HepG2 (cell line): ENCODE measurements around the gene TRIM31. TPM values are rescaled to one million over a fixed set of nuclear protein-coding genes. Genes with fewer than 3 reads are reported as not detected.

Experiments
- ASH2L ChIP-seq: fragments of 300-600, 200-600 bp; sonication (generic); IDR thresholded peaks from 2 replicates; pipeline ENCODE4 v1.7.0; 2017; ENCODE audit warnings: low read depth, mild to moderate bottlenecking, moderate library complexity, mixed read lengths, low read length; ENCODE audit not compliant: insufficient read length
- E2F5 ChIP-seq: sonication (generic); formaldehyde crosslinking; conservative IDR thresholded peaks from 2 replicates; pipeline ENCODE4 v1.4.0; 2020; ENCODE audit warnings: missing genetic modification reagents
- EHMT2 ChIP-seq: fragments of 200-600 bp; sonication (generic); IDR thresholded peaks from 2 replicates; pipeline ENCODE4 v1.7.0; 2017; ENCODE audit warnings: antibody characterized with exemption, low read depth, low read length, borderline replicate concordance
- FLYWCH1 ChIP-seq: sonication (generic); formaldehyde crosslinking; IDR thresholded peaks from 2 replicates; pipeline ENCODE4 v1.8.1; 2023; ENCODE audit warnings: mild to moderate bottlenecking, missing genetic modification reagents
- FOXO4 ChIP-seq: sonication (generic); formaldehyde crosslinking; conservative IDR thresholded peaks from 2 replicates; pipeline ENCODE4 v1.8.1; 2023; ENCODE audit warnings: missing genetic modification reagents
- GZF1 ChIP-seq: sonication (generic); formaldehyde crosslinking; IDR thresholded peaks from 2 replicates; pipeline ENCODE4 v1.5.1; 2020; ENCODE audit warnings: mild to moderate bottlenecking, missing genetic modification reagents
- RXRA ChIP-seq: sonication (generic); formaldehyde crosslinking; IDR thresholded peaks from 2 replicates; pipeline ENCODE4 v1.5.1; 2020; ENCODE audit warnings: missing genetic modification reagents
- SRF ChIP-seq: IDR thresholded peaks from 2 replicates; pipeline ENCODE4 v1.6.1; 2011; ENCODE audit warnings: mild to moderate bottlenecking, low read depth, low read length, moderate library complexity
- STAT6 ChIP-seq: sonication (generic); formaldehyde crosslinking; IDR thresholded peaks from 2 replicates; pipeline ENCODE4 v1.4.0; 2020; ENCODE audit warnings: missing genetic modification reagents, mild to moderate bottlenecking, borderline replicate concordance
- TFAP4 ChIP-seq: sonication (generic); IDR thresholded peaks from 2 replicates; pipeline ENCODE4 v1.6.1; 2016; ENCODE audit warnings: low read depth, borderline replicate concordance
- TFDP1 ChIP-seq: IDR thresholded peaks from 2 replicates; pipeline ENCODE4 v1.6.1; 2016; ENCODE audit warnings: missing compliant biosample characterization, missing genetic modification reagents, borderline replicate concordance
- ZBTB37 ChIP-seq: sonication (generic); formaldehyde crosslinking; IDR thresholded peaks from 2 replicates; pipeline ENCODE4 v1.4.0; 2020; ENCODE audit warnings: mild to moderate bottlenecking, missing genetic modification reagents
- ZNF280D ChIP-seq: sonication (generic); formaldehyde crosslinking; IDR thresholded peaks from 2 replicates; pipeline ENCODE4 v1.5.1; 2020; ENCODE audit warnings: mild to moderate bottlenecking, missing genetic modification reagents
- ZNF484 ChIP-seq: sonication (generic); formaldehyde crosslinking; IDR thresholded peaks from 2 replicates; pipeline ENCODE4 v1.5.1; 2020; ENCODE audit warnings: mild to moderate bottlenecking, low read depth, missing genetic modification reagents, borderline replicate concordance
- ZNF564 ChIP-seq: sonication (generic); formaldehyde crosslinking; IDR thresholded peaks from 2 replicates; pipeline ENCODE4 v1.8.1; 2023; ENCODE audit warnings: mild to moderate bottlenecking, missing genetic modification reagents
- polyA plus RNA-seq, 8 experiments: library from polyadenylated mRNA; depleted of rRNA in 3 of 8; stranded (reverse) in 7 of 8; unstranded in 1 of 8; fragments of >200 nt; fragmentation: Illumina TruSeq in 4 of 8; extraction: Trizol in 4 of 8; gene quantifications; 2 replicates each; pipeline versions ENCODE4 v1.2.1 to v1.2.3, GENCODE V29; 2011 to 2016; ENCODE audit warnings: low read depth in 4 of 8, missing spikeins in 1 of 8, mixed read lengths in 1 of 8; ENCODE audit not compliant: insufficient read depth in 1 of 8
- total RNA-seq, 5 experiments: library from RNA; depleted of rRNA; stranded (reverse); fragments of >200 nt; fragmentation: Illumina TruSeq; extraction: Trizol; gene quantifications; 2 replicates each; pipeline ENCODE4 v1.2.3, GENCODE V29; 2016; ENCODE audit warnings: low read depth in 1 of 5

The TRIM31 gene
- total and polyA plus RNA-seq, 2 of the 13 experiments (the other 11 are each of a cell fraction or from before 2014, with no cell fraction given), result 0.13 to 0.51 TPM

- TF ChIP-seq E2F5 (CRISPR knock-in tag) (no peak), EHMT2 (no peak), FLYWCH1 (CRISPR knock-in tag) (no peak), FOXO4 (CRISPR knock-in tag) (0 out of 2 replicates have a peak, but pooled peaks have one; percentile 63), RXRA (CRISPR knock-in tag) (no peak), TFDP1 (no peak), ZNF564 (CRISPR knock-in tag) (no peak), GZF1 (CRISPR knock-in tag) (no peak), ASH2L (no peak), ZNF280D (CRISPR knock-in tag) (no peak; the same call in 1 of the 2 replicates), TFAP4 (peak; percentile 90; the same call in 1 of the 2 replicates), SRF (no peak), ZBTB37 (CRISPR knock-in tag) (no peak), STAT6 (CRISPR knock-in tag) (no peak), ZNF484 (no peak)
These were observed 18.3 kb upstream of the TRIM31 start (continued) for GRCh38 chr6:30130887-30131862.
